Vagina (tissue), 2 donors: ENCODE data around the gene SENP5. TPM values are rescaled to one million over a fixed set of nuclear protein-coding genes. Genes with fewer than 3 reads are reported as not detected.
"Not testable (repeated sequence)": the region's sequence is repeated elsewhere in the genome, so short reads cannot be mapped to it uniquely, and the experiment has no call there.

ENCODE experiments used
- DNase-seq, 2 donors: peaks; one replicate each; pipeline ENCODE4 v3.0.0-alpha.2; 2017; ENCODE audit errors: extremely low spot score in 2 of 2
- H3K27ac ChIP-seq: fragments of 200-600 bp; sonication (generic); one replicate; pipeline ENCODE4 v1.5.1; 2019
- H3K27me3 ChIP-seq: fragments of 200-600 bp; sonication (generic); one replicate; pipeline ENCODE4 v1.5.1; 2019
- H3K36me3 ChIP-seq, 2 donors: fragments of 200-600 bp; sonication (generic); one replicate each; pipeline ENCODE4 v1.5.1; 2017 to 2019
- H3K4me1 ChIP-seq: fragments of 200-600 bp; sonication (generic); one replicate; pipeline ENCODE4 v1.5.1; 2019
- H3K4me3 ChIP-seq, 2 donors: fragments of 200-600 bp; sonication (generic); 1 replicate in 1 of 2; 2 replicates in 1 of 2; pipeline ENCODE4 v1.5.1; 2016 to 2019
- H3K9me3 ChIP-seq: fragments of 200-600 bp; sonication (generic); one replicate; pipeline ENCODE4 v1.5.1; 2019
- CTCF ChIP-seq, 3 experiments: fragments of 450-650 bp in 2 of 3; fragments of 200-600 bp in 1 of 3; sonication (generic) in 1 of 3; IDR thresholded peaks; one replicate each; pipeline ENCODE4 v1.5.1; 2017 to 2019; ENCODE audit warnings: antibody characterized with exemption in 3 of 3, mild to moderate bottlenecking in 2 of 3, moderate library complexity in 2 of 3
- POLR2A ChIP-seq, 2 donors: fragments of 450-650 bp; IDR thresholded peaks; one replicate each; pipeline ENCODE4 v1.6.1; 2017; ENCODE audit warnings: antibody characterized with exemption in 2 of 2, mild to moderate bottlenecking in 2 of 2, moderate library complexity in 2 of 2
- POLR2AphosphoS5 ChIP-seq, 2 donors: sonication (generic); formaldehyde crosslinking; IDR thresholded peaks; one replicate each; pipeline ENCODE4 v1.9.0; 2017; ENCODE audit warnings: antibody characterized with exemption in 2 of 2, mild to moderate bottlenecking in 2 of 2, low read depth in 1 of 2; ENCODE audit not compliant: insufficient read depth in 1 of 2
- intact Hi-C: fragments of 100-400 bp; cut with DNase I; formaldehyde crosslinking; loops from one replicate; pipeline ENCODE4 v1.15.1; 2023
- total RNA-seq: library from RNA; depleted of rRNA; stranded (reverse); fragments of >200 nt; gene quantifications from one replicate; pipeline ENCODE4 v1.2.3, GENCODE V29; 2016

Gene SENP5
- total RNA-seq, 1 donor from 2014 or later: 50.6 TPM

DNA sequence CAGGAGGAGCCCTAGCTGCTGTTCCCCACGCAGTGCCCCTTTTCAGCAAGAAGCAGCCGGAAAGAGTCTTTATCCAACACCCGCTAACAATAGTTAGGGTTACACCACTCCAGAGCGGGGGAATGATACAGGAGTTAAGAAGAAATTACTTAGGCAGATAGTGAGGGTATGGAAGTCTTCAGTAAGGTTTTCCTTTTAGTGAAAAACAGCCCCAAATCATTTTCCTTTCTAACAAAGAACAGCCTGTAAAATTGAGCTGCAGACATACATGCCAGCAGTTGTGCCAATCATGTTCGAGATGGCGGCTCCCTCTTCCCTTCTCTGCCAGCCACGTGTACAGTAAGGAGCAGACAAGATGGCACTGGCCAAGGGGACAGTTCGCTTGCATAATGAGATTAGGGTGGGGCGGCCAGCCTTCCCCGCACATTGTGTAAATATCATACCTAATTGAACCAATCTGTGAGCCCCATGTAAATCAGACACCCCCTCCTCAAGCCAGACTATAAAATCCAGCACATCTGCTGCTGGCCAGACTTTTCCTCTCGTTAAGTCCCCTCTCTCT is 18.5 kb upstream of the SENP5 start:
- no peaks in the 10 kb centered on the region for H3K9me3 ChIP-seq
- H3K27ac ChIP-seq: no peak overlapping the region
- H3K4me1 ChIP-seq: no peaks in the 10 kb centered on the region
- H3K4me3 ChIP-seq: peak overlapping the region in 1 of 2 donors; percentile 28
- TF ChIP-seq POLR2A (IDR thresholded peaks at IDR 0.05) (no peak), POLR2AphosphoS5 (IDR thresholded peaks at IDR 0.05; ENCODE audit: insufficient read depth in 1 of 2, low read depth in 1 of 2) (no peak), CTCF (IDR thresholded peaks at IDR 0.05) (no peak)
- DNase-seq: no peak
- H3K36me3 ChIP-seq: no peaks in the 10 kb centered on the region
- H3K27me3 ChIP-seq: no peaks in the 10 kb centered on the region
- intact Hi-C loops: no loop called here

GRCh38 chr3:196863000-196863399 is 4.7 kb upstream of the SENP5 start:
- DNase-seq: not testable (repeated sequence)

DNA sequence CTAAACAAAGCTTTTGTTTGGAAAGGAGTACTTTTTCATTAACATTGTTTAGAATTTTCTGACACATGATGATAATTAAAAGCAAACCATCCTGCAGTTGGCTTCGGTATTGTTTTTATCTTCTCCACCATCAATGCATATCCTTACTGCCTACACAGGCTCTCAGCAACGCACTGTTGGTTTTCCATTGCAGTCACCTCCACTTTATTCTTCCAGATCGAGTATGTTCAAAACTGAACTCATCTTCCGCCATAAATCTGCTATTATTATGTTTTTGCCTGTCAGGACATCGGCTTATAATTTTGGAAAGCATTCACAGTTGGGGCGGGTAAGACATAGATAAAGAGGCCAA is 589 bp upstream of the SENP5 start:
- Histone ChIP-seq H3K27me3 (no peaks in the 10 kb centered on the region), H3K4me3 (peak overlapping the region; percentile 88 to 91), H3K4me1 (peaks cover 32% of the 10 kb centered on the region), H3K27ac (peak overlapping the region; percentile 84), H3K36me3 (peaks cover 0 to 5% of the 10 kb centered on the region in 2 donors), H3K9me3 (no peaks in the 10 kb centered on the region)
- intact Hi-C loops: no loop called here
- DNase-seq: no peak
- no peak for TF ChIP-seq POLR2A (IDR thresholded peaks at IDR 0.05)
- no peak for TF ChIP-seq POLR2AphosphoS5 (IDR thresholded peaks at IDR 0.05; ENCODE audit: insufficient read depth in 1 of 2, low read depth in 1 of 2)
- no peak for TF ChIP-seq CTCF (IDR thresholded peaks at IDR 0.05)

More at GRCh38 chr3:196863000-196863399, 4.7 kb upstream of the SENP5 start:
- H3K4me1 ChIP-seq, H3K27ac ChIP-seq, H3K27me3 ChIP-seq, H3K9me3 ChIP-seq, intact Hi-C loops, H3K4me3 ChIP-seq, H3K36me3 ChIP-seq: not testable (repeated sequence)

- peak overlapping the region; percentile 88 to 91 for H3K4me3 ChIP-seq
- intact Hi-C loops: no loop called here
- peaks cover 0 to 5% of the 10 kb centered on the region in 2 donors for H3K36me3 ChIP-seq
- H3K27me3 ChIP-seq: no peaks in the 10 kb centered on the region
- H3K27ac ChIP-seq: peak overlapping the region; percentile 84
- no peak for DNase-seq
- no peak for TF ChIP-seq POLR2AphosphoS5 (IDR thresholded peaks at IDR 0.05; ENCODE audit: insufficient read depth in 1 of 2, low read depth in 1 of 2)
- TF ChIP-seq CTCF (IDR thresholded peaks at IDR 0.05): no peak
- no peak for TF ChIP-seq POLR2A (IDR thresholded peaks at IDR 0.05)
- H3K9me3 ChIP-seq: no peaks in the 10 kb centered on the region
- H3K4me1 ChIP-seq: peaks cover 39% of the 10 kb centered on the region
These were observed 559 bp downstream of the SENP5 start for GRCh38 chr3:196868297-196868661.

GRCh38 chr3:196872316-196872715 is 4.6 kb downstream of the SENP5 start:
- intact Hi-C loops: no loop called here
- no peak overlapping the region for H3K27ac ChIP-seq
- TF ChIP-seq CTCF (IDR thresholded peaks at IDR 0.05) (no peak), POLR2AphosphoS5 (IDR thresholded peaks at IDR 0.05; ENCODE audit: insufficient read depth in 1 of 2, low read depth in 1 of 2) (no peak), POLR2A (IDR thresholded peaks at IDR 0.05) (no peak)
- no peak for DNase-seq
- no peaks in the 10 kb centered on the region for H3K9me3 ChIP-seq
- H3K27me3 ChIP-seq: no peaks in the 10 kb centered on the region
- H3K4me3 ChIP-seq: no peak overlapping the region
- H3K36me3 ChIP-seq: peaks cover 0 to 5% of the 10 kb centered on the region in 2 donors
- H3K4me1 ChIP-seq: peaks cover 34% of the 10 kb centered on the region

GRCh38 chr3:196874511-196875094 is 6.9 kb downstream of the SENP5 start:
- DNase-seq, H3K4me3 ChIP-seq, H3K27ac ChIP-seq, intact Hi-C loops, H3K36me3 ChIP-seq, H3K27me3 ChIP-seq, H3K9me3 ChIP-seq: not testable (repeated sequence)
- H3K4me1 ChIP-seq: peaks cover 19% of the 10 kb centered on the region
